HG03175 (cell line): ENCODE results near the gene VIL1.

Experiments used
- ATAC-seq: cut with Tn5 transposase; IDR thresholded peaks from one replicate; pipeline ENCODE4 v1.9.1; 2021; ENCODE audit warnings: mild to moderate bottlenecking, moderate library complexity; ENCODE audit not compliant: unreplicated experiment

Gene VIL1

DNA sequence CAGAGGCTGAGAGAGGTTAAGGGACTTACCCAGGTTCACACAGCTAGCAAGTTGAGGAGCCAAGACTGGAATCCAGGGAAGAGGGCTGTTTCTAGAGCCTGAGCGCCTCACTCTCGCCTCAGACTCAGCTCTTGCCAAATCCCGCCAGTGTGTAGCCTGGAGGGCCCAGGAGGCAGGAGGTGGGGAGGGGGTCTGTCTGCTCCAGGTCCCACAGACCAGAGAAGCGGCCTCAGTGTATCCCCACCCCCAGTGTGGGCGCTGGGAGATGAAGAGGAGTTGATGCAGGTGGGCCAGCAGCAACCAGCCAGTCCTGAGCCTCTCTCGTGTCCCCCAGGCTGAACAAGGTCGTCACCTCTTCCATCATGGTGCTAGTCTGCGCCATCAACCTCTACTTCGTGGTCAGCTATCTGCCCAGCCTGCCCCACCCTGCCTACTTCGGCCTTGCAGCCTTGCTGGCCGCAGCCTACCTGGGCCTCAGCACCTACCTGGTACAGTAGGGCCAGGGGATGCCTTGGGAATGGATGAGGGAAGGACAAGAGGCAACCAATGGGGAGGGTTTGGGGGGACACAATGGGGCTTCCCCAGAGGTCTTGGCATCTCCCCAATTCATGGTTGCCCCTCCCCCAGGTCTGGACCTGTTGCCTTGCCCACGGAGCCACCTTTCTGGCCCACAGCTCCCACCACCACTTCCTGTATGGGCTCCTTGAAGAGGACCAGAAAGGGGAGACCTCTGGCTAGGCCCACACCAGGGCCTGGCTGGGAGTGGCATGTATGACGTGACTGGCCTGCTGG is 24.4 kb upstream of the VIL1 start:
- ATAC-seq, result no peak

DNA sequence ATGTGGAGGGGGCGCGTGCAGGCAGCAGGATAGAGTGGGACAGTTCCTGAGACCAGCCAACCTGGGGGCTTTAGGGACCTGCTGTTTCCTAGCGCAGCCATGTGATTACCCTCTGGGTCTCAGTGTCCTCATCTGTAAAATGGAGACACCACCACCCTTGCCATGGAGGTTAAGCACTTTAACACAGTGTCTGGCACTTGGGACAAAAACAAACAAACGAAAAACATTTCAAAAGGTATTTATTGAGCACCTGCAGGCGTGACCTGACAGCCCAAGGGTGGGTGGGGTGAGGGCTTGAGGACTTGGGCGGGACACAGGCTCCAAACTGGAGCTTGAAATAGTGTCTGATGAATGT is 23.9 kb upstream of the VIL1 start:
- no peak for ATAC-seq

DNA sequence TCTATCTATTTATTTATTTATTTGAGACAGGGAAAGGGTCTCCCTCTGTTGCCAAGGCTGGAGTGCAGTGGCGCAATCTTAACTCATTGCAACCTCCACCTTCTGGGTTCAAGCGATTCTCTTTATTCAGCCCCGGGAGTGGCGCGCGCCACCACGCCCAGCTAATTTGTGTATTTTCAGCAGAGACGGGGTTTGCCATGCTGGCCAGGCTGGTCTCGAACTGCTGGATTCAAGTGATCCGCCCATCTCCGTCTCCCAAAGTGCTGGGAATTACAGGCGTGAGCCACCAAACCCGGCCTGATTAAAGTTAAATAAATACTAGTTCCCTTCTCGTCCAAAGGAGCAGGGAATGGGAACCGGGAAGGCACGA is 23.5 kb upstream of the VIL1 start:
- ATAC-seq, result no peak

DNA sequence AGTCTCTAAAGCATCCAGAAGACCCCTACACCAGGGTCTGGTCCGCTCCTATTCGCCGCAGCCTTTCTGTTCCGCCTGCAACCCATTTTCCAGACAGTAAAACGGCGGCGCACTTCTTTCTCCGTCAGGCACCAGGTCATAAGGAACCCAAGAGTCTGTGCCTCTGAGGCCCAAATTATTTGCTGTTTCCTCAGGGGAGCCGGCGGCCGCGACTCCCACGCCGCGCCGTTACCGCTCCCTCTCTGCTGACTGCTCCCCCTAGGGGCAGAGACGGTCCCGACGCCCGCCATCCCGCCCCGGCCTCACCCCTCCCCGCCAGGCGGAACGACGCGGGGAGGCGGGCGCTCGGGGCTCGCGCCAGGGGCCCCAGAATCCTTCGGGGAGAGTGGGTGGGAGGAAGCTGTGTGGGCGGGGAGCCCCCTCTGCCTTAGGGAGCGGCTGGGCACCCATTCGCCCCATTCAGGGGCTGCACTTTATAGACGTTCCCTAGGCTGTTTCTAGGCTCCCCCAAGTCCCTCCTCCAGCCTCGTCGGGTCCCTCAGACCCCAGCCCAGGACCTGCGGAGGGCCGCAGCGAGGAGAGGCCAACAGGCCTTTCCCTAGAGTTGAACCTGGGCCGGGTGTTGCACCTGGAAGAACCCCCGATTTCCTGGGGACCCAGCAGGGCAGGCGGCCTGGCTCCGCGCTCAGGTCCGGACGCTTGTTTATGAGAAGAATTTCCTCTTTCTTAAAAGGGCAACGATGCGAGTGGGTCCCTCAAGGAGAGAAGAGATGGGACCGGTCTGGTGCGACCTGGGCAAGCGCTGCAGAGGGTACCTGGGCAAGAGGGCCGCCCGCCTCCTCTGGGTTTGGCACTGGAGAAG is 22.9 kb upstream of the VIL1 start:
- peak; percentile 51 for ATAC-seq

DNA sequence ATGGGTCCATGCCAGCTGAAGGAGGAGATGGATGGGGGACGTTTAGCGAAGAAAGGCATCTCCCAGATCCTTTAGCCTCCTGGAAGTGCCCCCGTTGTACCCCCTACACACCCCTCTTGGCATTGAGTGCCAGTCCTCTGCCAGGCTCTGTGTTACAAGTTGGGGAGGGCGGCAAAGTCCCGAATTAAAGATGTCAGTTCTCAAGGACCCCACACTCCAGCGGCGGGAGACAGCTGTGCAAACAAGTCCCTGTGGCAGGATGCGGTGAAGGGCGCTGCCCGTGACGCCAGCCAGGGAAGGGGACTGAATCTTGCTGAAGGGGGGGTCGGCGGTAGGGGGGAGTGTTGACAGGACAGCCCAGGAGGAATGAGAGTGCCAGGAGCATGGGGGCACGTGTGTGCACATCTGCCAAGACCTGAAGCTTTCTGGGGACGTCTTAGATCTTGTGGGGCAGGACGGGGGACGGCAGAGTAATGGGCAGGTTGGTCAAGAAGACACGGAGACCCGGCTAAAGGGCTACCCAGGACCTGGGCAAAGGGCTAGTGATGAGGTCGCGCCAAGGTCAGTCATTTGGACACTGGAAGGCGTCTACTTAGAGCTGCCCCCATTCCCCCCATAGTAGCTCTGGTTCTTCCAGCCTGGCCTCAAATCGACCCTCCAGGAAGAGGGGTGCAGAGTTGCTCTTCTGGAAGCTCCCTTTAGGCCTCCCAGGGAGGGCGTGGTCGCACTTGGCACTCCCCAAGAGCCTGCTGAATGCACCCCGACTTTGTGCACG is 22.0 kb upstream of the VIL1 start:
- ATAC-seq, result no peak

DNA sequence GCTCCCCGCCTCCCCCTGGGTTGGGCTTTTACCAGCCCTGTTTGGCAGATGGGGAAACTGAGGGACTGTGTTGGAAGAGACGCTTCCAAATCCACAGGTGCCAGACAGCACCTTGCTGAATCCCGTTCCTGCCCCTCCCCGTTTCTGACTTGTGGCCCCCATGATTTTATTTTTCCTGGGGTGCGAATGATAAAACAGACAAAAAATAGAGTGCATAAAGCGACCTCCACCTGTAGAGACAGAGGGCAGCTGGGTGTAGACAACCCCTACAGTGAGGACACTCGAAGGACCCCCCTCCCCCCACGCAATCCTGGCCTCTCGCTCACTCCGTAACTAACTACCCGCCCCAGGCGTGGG is 21.5 kb upstream of the VIL1 start:
- ATAC-seq, result no peak

DNA sequence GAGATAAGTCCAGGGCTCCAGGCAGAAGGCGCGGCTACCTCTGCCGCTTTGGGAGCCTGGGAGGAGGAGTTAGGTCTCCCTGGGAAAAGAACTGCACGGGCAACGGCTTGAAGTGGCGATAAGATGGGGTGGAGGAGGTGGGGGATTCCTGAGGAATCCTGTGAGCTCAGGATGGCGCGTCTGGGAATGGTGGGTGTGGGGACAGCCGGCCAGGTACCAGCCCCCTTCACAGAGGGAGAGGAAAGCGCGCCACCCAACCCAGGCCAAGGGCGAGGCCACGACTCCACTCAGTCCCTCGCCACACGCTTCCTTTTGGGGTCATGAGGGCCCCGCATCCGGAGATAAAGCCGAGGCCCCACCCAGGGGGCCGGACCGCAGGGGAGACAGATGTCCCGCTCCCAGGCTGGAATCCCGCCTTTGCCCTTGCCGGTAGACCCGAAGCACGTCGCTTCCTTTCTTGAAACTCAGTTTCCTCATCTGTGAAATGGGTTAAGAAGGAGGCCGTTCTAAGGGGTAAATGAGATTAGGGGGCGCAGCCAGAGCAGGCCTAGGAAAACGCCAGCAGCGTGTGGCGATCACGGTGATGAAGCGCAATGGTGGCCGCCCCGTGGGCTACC is 21.0 kb upstream of the VIL1 start:
- no peak for ATAC-seq

DNA sequence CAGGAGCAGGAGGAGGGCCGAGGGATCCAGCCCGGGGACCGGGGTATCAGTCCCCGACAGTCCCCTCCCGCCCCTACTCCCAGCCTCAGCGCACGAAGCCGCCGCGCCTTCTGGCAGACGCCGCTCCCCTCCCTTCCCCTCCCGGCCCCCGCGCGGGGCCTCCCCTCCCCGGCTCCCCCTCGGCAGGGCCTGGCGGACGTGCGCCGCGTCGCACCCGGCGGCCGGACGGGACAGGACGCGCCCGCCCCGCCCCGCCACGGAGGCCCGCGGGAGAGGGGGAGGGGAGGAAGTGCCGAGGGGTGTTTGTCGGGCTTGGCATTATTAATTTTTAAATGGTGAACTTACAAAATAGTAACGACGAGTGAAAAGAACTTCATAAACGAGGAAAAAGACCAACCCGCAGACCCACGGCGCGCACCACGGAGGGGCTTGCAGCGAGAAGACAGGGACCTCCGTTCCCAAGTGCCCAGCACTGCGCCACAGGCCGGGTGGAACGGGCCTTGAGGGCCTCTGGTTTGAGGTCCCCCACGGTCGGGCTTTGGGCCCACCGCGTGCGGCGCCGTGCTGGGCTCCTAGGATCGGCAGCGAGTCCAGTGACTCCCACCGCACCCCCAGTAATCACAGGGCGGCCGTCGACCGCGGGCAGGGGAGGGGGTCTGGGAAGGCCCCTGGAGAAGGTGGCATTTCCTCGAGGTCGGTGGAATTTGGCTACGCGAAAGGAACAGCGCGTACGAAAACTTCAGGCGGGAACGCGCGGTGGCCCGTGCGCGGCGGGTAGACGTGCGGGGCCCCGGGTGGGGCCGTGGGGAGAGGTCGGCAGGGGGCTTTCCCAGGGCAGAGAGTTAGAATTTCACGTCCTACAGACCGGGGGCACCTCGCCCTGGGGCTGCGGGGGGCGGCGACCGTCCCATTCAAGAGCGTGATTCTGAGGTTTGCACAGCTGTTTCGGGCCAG is 20.2 kb upstream of the VIL1 start:
- peak; percentile 22 for ATAC-seq

DNA sequence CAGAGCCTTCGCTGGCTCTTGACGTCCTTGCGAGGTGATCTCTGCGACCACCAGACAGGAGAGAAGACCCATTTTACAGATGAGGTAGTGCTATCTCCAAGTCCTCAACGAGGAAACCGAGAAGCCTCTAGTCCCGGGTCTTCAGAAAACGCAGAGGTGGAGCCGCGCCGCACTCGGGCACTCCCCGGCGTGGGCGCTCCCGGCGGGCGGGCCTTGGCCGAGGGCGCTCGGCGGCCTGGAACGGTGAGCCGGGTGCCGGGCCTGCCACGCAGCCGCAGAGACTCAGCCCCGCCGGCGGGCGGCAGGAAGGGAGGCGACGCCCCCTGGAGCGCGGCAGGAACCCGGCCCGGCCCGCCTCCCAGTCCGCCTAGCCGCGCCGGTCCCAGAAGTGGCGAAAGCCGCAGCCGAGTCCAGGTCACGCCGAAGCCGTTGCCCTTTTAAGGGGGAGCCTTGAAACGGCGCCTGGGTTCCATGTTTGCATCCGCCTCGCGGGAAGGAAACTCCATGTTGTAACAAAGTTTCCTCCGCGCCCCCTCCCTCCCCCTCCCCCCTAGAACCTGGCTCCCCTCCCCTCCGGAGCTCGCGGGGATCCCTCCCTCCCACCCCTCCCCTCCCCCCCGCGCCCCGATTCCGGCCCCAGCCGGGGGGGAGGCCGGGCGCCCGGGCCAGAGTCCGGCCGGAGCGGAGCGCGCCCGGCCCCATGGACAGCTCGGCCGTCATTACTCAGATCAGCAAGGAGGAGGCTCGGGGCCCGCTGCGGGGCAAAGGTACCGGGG is 19.3 kb upstream of the VIL1 start, which contains the start of gene CTDSP1:
Gene CTDSP1 (plus strand): TSS at position 478 of the 776 bp plus-strand sequence. CDS start 223 bp downstream, at position 701.
- peak; percentile 34 for ATAC-seq

DNA sequence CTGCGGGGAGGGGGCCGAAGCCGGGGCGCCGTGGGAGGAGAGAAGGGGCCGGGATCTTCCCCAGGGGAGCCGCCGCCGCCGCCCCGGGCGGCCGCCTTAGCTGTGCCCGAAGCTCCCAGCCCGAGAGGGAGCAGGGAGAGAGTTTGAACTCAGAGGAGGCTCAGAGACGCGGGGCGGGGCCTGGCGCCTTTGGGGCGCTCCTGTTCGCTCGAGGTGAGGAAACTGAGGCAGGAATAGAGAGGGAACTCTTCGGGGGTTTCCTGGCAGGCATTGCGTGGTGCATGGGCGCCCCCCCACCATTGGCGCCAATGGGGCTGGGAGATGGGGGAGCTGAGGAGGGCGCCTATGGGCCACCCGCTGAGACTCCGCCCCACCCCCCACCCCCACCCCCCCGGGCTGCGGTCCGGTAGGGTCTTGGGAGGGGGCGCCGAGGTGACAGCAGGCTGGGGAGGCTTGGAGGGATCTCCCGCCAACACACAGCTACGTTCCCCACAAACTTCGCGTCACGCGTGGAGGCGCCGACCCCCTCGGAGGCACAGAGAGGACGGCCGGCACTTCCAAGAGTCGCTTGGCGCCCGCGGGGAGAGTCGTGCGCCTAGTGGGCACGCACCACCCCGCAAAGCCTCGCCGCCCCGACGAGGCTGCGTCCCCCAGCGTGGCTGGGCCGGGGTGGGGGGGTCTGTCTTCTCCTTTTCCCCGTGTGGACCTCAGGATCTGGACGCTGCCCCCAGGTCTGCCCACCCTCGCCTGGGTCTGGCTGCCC is 18.6 kb upstream of the VIL1 start:
- ATAC-seq, result no peak

DNA sequence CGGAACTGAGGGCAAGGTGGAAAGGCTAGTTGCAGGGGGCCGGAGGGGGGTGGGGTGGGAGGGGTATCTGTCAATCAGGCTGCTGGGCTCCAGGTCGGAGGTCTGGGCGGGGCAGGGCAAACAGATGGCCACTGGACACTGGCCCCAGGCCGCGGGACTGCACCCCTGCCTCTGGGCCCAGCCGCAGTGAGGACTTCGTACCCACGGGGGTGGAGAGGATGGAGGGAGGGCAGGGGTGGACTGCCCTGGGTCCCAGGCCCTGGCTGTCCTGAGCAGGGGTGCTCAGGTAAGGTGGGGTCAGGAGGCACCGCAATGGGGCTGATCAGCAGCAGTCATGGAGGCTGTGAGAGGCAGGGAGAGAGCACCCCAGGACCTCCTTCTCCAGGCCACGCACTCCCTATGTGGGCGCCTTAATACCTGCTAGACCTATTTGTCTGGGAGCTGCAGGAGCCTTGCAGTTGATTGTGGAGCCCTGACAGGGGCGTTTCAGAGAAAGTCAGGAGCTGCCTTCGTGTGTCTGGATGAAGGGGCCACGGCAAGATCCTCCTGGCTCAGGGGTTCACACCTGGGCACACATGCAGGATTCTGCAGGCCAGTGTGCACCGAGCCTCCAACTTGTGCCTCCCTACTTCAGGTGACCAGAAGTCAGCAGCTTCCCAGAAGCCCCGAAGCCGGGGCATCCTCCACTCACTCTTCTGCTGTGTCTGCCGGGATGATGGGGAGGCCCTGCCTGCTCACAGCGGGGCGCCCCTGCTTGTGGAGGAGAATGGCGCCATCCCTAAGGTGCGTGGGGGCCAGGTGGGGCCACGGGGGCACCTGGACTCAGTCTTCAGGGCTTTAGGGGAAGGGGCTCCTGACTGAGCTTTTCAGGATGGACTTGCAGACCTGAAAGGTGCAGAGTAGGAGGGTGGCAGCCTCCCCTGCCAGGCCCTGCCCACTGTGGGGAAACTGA is 17.7 kb upstream of the VIL1 start:
- ATAC-seq, result no peak

DNA sequence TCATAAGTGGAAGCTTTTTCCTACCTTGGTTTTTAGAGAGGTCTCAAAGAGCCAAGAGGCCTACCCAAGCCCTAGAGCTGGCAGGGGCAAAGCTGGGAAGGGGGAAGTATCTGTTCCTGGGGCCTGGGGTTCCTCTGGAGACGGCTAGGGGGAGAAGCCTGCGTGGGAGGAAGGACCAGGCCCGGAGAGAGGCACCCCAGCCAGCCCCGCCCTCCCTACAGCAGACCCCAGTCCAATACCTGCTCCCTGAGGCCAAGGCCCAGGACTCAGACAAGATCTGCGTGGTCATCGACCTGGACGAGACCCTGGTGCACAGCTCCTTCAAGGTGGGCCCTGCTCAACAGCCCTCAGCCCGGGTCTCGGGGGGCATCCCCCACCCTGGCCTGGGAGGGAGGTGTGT is 17.0 kb upstream of the VIL1 start:
- no peak for ATAC-seq

DNA sequence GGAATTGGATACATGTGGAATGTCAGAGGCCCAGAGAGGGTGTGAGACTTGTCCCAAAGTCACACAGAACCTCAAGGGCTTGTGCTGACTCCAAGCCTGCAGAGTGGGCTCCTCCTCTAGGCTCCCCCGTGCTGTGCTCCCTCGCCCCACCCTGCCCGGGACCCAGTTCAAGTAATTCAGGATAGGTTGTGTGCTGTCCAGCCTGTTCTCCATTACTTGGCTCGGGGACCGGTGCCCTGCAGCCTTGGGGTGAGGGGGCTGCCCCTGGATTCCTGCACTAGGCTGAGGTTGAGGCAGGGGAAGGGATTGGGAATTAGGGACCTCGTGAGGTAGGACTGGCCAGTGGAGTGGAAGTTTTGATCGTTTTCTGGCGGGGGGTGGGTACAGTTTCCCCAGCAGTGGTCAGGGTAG is 16.4 kb upstream of the VIL1 start:
- no peak for ATAC-seq

DNA sequence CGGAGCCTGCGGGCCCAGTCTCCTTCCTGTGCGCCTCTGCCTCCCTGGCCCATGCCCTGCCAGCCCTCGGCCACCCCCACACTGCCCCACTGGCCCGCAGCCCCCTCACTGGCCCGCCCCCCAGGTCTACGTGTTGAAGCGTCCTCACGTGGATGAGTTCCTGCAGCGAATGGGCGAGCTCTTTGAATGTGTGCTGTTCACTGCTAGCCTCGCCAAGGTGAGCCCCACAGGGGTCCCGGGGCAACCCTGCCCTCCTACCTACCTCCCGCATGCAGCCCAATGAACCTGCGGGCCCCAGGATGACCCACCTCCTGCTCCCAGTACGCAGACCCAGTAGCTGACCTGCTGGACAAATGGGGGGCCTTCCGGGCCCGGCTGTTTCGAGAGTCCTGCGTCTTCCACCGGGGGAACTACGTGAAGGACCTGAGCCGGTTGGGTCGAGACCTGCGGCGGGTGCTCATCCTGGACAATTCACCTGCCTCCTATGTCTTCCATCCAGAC is 16.0 kb upstream of the VIL1 start:
- no peak for ATAC-seq

DNA sequence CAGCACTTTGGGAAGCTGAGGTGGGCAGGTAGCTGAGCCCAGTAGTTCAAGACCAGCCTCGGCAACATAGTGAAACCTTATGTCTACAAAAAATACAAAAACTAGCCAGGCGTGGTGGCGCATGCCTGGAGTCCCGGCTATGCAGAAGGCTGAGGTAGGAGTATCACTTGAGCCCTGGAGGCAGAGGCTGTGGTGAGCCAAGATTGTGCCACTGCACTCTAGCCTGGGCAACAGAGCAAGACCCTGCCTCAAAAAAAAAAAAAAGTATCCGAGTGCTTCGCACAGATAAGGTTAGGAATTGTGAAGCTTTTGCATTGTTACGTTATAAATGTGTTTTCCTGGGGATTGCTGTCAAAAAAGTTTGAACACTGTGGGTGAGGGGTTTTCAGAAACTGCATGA is 15.1 kb upstream of the VIL1 start:
- ATAC-seq, result no peak

DNA sequence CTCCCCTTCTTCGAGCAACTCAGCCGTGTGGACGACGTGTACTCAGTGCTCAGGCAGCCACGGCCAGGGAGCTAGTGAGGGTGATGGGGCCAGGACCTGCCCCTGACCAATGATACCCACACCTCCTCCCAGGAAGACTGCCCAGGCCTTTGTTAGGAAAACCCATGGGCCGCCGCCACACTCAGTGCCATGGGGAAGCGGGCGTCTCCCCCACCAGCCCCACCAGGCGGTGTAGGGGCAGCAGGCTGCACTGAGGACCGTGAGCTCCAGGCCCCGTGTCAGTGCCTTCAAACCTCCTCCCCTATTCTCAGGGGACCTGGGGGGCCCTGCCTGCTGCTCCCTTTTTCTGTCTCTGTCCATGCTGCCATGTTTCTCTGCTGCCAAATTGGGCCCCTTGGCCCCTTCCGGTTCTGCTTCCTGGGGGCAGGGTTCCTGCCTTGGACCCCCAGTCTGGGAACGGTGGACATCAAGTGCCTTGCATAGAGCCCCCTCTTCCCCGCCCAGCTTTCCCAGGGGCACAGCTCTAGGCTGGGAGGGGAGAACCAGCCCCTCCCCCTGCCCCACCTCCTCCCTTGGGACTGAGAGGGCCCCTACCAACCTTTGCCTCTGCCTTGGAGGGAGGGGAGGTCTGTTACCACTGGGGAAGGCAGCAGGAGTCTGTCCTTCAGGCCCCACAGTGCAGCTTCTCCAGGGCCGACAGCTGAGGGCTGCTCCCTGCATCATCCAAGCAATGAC is 14.4 kb upstream of the VIL1 start:
- no peak for ATAC-seq
